ENCODE data around the gene ATOH8. TPM values are rescaled to one million over a fixed set of nuclear protein-coding genes. Genes with fewer than 3 reads are reported as not detected.

ATOH8 gene
- total RNA-seq, 5 donors from 2014 or later (not counting 1 experiment from before 2014, with no cell fraction given), result 0.20 TPM; not detected in 4

GRCh38 chr2:85760371-85760770 is 6.6 kb downstream of the ATOH8 start:
- Histone ChIP-seq H3K9me3 (no peaks in the 10 kb centered on the region), H3K4me3 (ENCODE audit: control insufficient read depth in 1 of 2, extremely low read depth in 1 of 2, low read length in 1 of 2) (no peak overlapping the region), H3K36me3 (ENCODE audit: control insufficient read depth in 2 of 2, extremely low read depth in 1 of 2, insufficient read depth in 1 of 2, low read length in 1 of 2) (no peaks in the 10 kb centered on the region), H3K27me3 (replicated peaks in 1 of 2; ENCODE audit: control insufficient read depth in 2 of 2, extremely low read depth in 1 of 2, insufficient read depth in 2 of 2, low read length in 1 of 2) (peaks cover 0 to 73% of the 10 kb centered on the region in 2 experiments), H3K4me1 (ENCODE audit: control insufficient read depth in 1 of 2, extremely low read depth in 1 of 2, insufficient read depth in 2 of 2, low read length in 2 of 2) (peaks cover 3 to 9% of the 10 kb centered on the region in 2 experiments), H3K27ac (ENCODE audit: low read length) (no peak overlapping the region)
- POLR2A ChIA-PET, result no interaction called here
- Mint-ChIP-seq H3K27me3 (peaks cover 40 to 73% of the 10 kb centered on the region in 2 donors), H3K4me1 (peaks cover 3 to 12% (median 6%) of the 10 kb centered on the region in 3 donors), H3K27ac (no peak overlapping the region), H3K36me3 (no peaks in the 10 kb centered on the region), H3K4me3 (no peak overlapping the region), H3K9me3 (no peaks in the 10 kb centered on the region)
- 74% methylated on average over 5 of the region's 6 CpGs for WGBS (ENCODE audit: insufficient coverage)
- DNase-seq (no peak), ATAC-seq (replicated peaks in 1 of 4) (no peak)
- CTCF ChIA-PET, result no interaction called here

DNA sequence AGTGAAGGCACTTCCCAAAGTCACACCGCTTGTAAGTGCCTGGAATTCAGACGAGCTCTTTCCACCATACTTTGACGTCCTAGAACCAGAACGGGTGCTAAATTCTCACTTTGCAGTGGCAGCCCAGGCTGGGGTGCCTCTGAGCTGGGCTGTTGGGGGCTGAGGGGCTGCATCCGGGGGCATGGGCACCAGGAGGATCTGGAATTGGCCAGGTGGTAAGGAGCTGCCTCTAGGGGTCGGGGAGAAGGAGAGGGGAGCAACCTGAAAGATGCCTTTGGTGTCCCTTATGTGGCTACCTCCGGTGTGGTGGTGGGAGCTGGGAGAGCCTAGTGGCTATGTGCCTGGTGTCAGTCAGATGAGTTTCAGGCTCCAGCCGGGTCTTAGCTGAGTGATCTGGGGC is 7.1 kb downstream of the ATOH8 start:
- Histone ChIP-seq H3K4me3 (ENCODE audit: control insufficient read depth in 1 of 2, extremely low read depth in 1 of 2, low read length in 1 of 2) (no peak overlapping the region), H3K9me3 (no peaks in the 10 kb centered on the region), H3K4me1 (ENCODE audit: control insufficient read depth in 1 of 2, extremely low read depth in 1 of 2, insufficient read depth in 2 of 2, low read length in 2 of 2) (peaks cover 0 to 4% of the 10 kb centered on the region in 2 experiments), H3K36me3 (ENCODE audit: control insufficient read depth in 2 of 2, extremely low read depth in 1 of 2, insufficient read depth in 1 of 2, low read length in 1 of 2) (no peaks in the 10 kb centered on the region), H3K27ac (ENCODE audit: low read length) (no peak overlapping the region), H3K27me3 (replicated peaks in 1 of 2; ENCODE audit: control insufficient read depth in 2 of 2, extremely low read depth in 1 of 2, insufficient read depth in 2 of 2, low read length in 1 of 2) (peaks cover 0 to 73% of the 10 kb centered on the region in 2 experiments)
- H3K27me3 Mint-ChIP-seq, result peaks cover 41 to 74% of the 10 kb centered on the region in 2 donors
- CTCF ChIA-PET, result interaction anchor here (0.6 to 0.8 kb wide), 2 partner anchors 12 to 317 kb away, joined by 3 read pairs; no protein-coding TSS in a partner anchor
- WGBS (ENCODE audit: insufficient coverage), result 87% methylated on average over 7 of the region's 8 CpGs
- peaks cover 0 to 8% (median 1%) of the 10 kb centered on the region in 3 donors for H3K4me1 Mint-ChIP-seq
- ATAC-seq (replicated peaks in 1 of 4), result no peak
- H3K27ac Mint-ChIP-seq, result no peak overlapping the region
- POLR2A ChIA-PET, result no interaction called here
- no peak for DNase-seq
- no peaks in the 10 kb centered on the region for H3K9me3 Mint-ChIP-seq
- H3K4me3 Mint-ChIP-seq, result no peak overlapping the region
- H3K36me3 Mint-ChIP-seq, result no peaks in the 10 kb centered on the region

DNA sequence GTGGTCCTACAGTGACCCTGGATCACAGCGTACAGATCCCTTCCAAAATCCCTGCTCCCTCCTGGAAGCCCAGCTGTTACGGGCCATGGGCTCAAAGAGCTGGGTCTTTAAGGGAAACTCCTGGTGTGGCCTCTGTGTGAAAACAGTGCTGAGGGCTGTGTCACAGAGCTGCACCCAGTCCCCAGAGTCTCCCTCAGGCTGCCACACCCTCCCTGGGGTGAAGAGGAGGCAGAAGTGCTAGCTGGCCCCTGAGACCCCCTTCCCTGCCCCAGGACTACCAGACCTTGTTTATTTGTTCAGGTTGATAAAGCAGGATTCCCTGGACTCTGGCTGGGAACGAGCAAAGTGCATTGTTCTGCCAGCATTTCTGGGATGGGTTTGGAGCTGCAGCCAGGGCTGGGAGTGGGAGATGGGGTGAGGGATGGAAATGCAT is 7.7 kb downstream of the ATOH8 start:
- POLR2A ChIA-PET, result no interaction called here
- peaks cover 43 to 74% of the 10 kb centered on the region in 2 donors for H3K27me3 Mint-ChIP-seq
- Histone ChIP-seq H3K9me3 (no peaks in the 10 kb centered on the region), H3K36me3 (ENCODE audit: control insufficient read depth in 2 of 2, extremely low read depth in 1 of 2, insufficient read depth in 1 of 2, low read length in 1 of 2) (no peaks in the 10 kb centered on the region), H3K27me3 (replicated peaks in 1 of 2; ENCODE audit: control insufficient read depth in 2 of 2, extremely low read depth in 1 of 2, insufficient read depth in 2 of 2, low read length in 1 of 2) (peaks cover 0 to 73% of the 10 kb centered on the region in 2 experiments), H3K4me3 (ENCODE audit: control insufficient read depth in 1 of 2, extremely low read depth in 1 of 2, low read length in 1 of 2) (no peak overlapping the region), H3K4me1 (ENCODE audit: control insufficient read depth in 1 of 2, extremely low read depth in 1 of 2, insufficient read depth in 2 of 2, low read length in 2 of 2) (no peaks in the 10 kb centered on the region), H3K27ac (ENCODE audit: low read length) (no peak overlapping the region)
- H3K4me3 Mint-ChIP-seq, result no peak overlapping the region
- H3K36me3 Mint-ChIP-seq, result no peaks in the 10 kb centered on the region
- peaks cover 0 to 6% (median 0%) of the 10 kb centered on the region in 3 donors for H3K4me1 Mint-ChIP-seq
- no peaks in the 10 kb centered on the region for H3K9me3 Mint-ChIP-seq
- WGBS (ENCODE audit: insufficient coverage), result 38% methylated on average over 2 of the region's 3 CpGs
- no peak for ATAC-seq (replicated peaks in 1 of 4)
- no peak for DNase-seq
- CTCF ChIA-PET, result interaction anchor here in 1 of 2 donors (0.8 kb wide), 1 partner anchor 11 kb away, joined by 3 read pairs; no protein-coding TSS in a partner anchor
- no peak overlapping the region for H3K27ac Mint-ChIP-seq

GRCh38 chr2:85761946-85762345 is 8.2 kb downstream of the ATOH8 start:
- no peaks in the 10 kb centered on the region for H3K4me1 ChIP-seq (ENCODE audit: control insufficient read depth in 1 of 2, extremely low read depth in 1 of 2, insufficient read depth in 2 of 2, low read length in 2 of 2)
- no peak overlapping the region for H3K27ac ChIP-seq (ENCODE audit: low read length)
- no peaks in the 10 kb centered on the region for H3K36me3 ChIP-seq (ENCODE audit: control insufficient read depth in 2 of 2, extremely low read depth in 1 of 2, insufficient read depth in 1 of 2, low read length in 1 of 2)
- peaks cover 0 to 3% (median 0%) of the 10 kb centered on the region in 3 donors for H3K4me1 Mint-ChIP-seq
- H3K4me3 Mint-ChIP-seq, result no peak overlapping the region
- ChIA-PET POLR2A (no interaction called here), CTCF (no interaction called here)
- no peak overlapping the region for H3K27ac Mint-ChIP-seq
- DNase-seq, result no peak
- H3K4me3 ChIP-seq (ENCODE audit: control insufficient read depth in 1 of 2, extremely low read depth in 1 of 2, low read length in 1 of 2), result no peak overlapping the region
- WGBS (ENCODE audit: insufficient coverage), result 80% methylated on average over 1 of the region's 4 CpGs
- H3K9me3 Mint-ChIP-seq, result no peaks in the 10 kb centered on the region
- ATAC-seq (replicated peaks in 1 of 4), result no peak
- H3K36me3 Mint-ChIP-seq, result no peaks in the 10 kb centered on the region
- H3K27me3 Mint-ChIP-seq, result peaks cover 43 to 74% of the 10 kb centered on the region in 2 donors
- H3K27me3 ChIP-seq (replicated peaks in 1 of 2; ENCODE audit: control insufficient read depth in 2 of 2, extremely low read depth in 1 of 2, insufficient read depth in 2 of 2, low read length in 1 of 2), result peaks cover 0 to 73% of the 10 kb centered on the region in 2 experiments
- H3K9me3 ChIP-seq, result no peaks in the 10 kb centered on the region

DNA sequence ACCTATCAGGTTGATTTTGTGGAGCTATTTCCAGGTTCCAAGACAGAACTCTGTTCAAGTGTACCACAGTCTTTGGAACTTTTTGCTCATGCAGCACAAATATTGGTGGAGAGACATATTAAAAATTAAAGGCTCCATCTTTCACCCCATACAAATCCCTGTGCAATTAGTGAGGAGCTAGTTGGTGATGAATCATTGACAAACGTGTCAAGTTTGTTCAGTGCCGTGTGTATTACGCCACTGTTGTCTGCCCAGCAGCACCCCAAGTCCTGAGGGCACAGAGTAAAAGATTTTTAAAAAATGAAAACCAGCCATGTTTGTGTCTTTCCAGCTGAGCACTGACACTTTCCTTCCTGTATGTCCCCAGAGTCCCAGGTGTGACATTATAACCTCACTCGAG is 9.3 kb downstream of the ATOH8 start:
- CTCF ChIA-PET, result no interaction called here
- peaks cover 0 to 70% of the 10 kb centered on the region in 2 experiments for H3K27me3 ChIP-seq (replicated peaks in 1 of 2; ENCODE audit: control insufficient read depth in 2 of 2, extremely low read depth in 1 of 2, insufficient read depth in 2 of 2, low read length in 1 of 2)

DNA sequence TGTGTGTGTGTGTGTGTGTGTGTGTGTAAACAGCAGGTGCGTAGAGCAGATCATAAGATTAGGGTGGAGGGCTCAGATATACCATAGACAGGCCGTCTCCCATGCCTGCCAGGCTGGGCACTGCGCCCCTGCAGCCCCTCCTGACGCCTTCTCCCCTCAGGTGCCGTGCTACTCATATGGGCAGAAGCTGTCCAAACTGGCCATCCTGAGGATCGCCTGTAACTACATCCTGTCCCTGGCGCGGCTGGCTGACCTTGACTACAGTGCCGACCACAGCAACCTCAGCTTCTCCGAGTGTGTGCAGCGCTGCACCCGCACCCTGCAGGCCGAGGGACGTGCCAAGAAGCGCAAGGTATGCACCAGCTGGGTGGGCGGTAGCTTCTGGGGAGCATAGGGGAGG is 10.0 kb downstream of the ATOH8 start:
- ATAC-seq (replicated peaks in 1 of 4) (no peak), DNase-seq (no peak)
- Mint-ChIP-seq H3K27ac (no peak overlapping the region), H3K36me3 (no peaks in the 10 kb centered on the region), H3K4me3 (no peak overlapping the region), H3K27me3 (peaks cover 40 to 60% of the 10 kb centered on the region in 2 donors), H3K4me1 (peaks cover 0 to 3% (median 0%) of the 10 kb centered on the region in 3 donors), H3K9me3 (no peaks in the 10 kb centered on the region)
- H3K4me1 ChIP-seq (ENCODE audit: control insufficient read depth in 1 of 2, extremely low read depth in 1 of 2, insufficient read depth in 2 of 2, low read length in 2 of 2), result no peaks in the 10 kb centered on the region
- H3K36me3 ChIP-seq (ENCODE audit: control insufficient read depth in 2 of 2, extremely low read depth in 1 of 2, insufficient read depth in 1 of 2, low read length in 1 of 2), result no peaks in the 10 kb centered on the region
- no peak overlapping the region for H3K27ac ChIP-seq (ENCODE audit: low read length)
- ChIA-PET POLR2A (no interaction called here), CTCF (no interaction called here)
- H3K9me3 ChIP-seq, result no peaks in the 10 kb centered on the region
- H3K27me3 ChIP-seq (replicated peaks in 1 of 2; ENCODE audit: control insufficient read depth in 2 of 2, extremely low read depth in 1 of 2, insufficient read depth in 2 of 2, low read length in 1 of 2), result peaks cover 0 to 70% of the 10 kb centered on the region in 2 experiments
- 89% methylated on average over 13 of the region's 16 CpGs for WGBS (ENCODE audit: insufficient coverage)
- H3K4me3 ChIP-seq (ENCODE audit: control insufficient read depth in 1 of 2, extremely low read depth in 1 of 2, low read length in 1 of 2), result no peak overlapping the region

More for the DNA sequence above, 9.3 kb downstream of the ATOH8 start:
- Histone ChIP-seq H3K4me1 (ENCODE audit: control insufficient read depth in 1 of 2, extremely low read depth in 1 of 2, insufficient read depth in 2 of 2, low read length in 2 of 2) (no peaks in the 10 kb centered on the region), H3K27ac (ENCODE audit: low read length) (no peak overlapping the region), H3K36me3 (ENCODE audit: control insufficient read depth in 2 of 2, extremely low read depth in 1 of 2, insufficient read depth in 1 of 2, low read length in 1 of 2) (no peaks in the 10 kb centered on the region), H3K4me3 (ENCODE audit: control insufficient read depth in 1 of 2, extremely low read depth in 1 of 2, low read length in 1 of 2) (no peak overlapping the region), H3K9me3 (no peaks in the 10 kb centered on the region)
- no peak overlapping the region for H3K27ac Mint-ChIP-seq
- no peak overlapping the region for H3K4me3 Mint-ChIP-seq
- H3K9me3 Mint-ChIP-seq, result no peaks in the 10 kb centered on the region
- POLR2A ChIA-PET, result no interaction called here
- peaks cover 40 to 66% of the 10 kb centered on the region in 2 donors for H3K27me3 Mint-ChIP-seq
- peaks cover 0 to 3% (median 0%) of the 10 kb centered on the region in 3 donors for H3K4me1 Mint-ChIP-seq
- no peaks in the 10 kb centered on the region for H3K36me3 Mint-ChIP-seq
- WGBS (ENCODE audit: insufficient coverage), result 100% methylated on average over 1 of the region's 4 CpGs
- ATAC-seq (replicated peaks in 1 of 4) (no peak), DNase-seq (no peak)
